H9 (cell line): Measurements from ENCODE around the gene UHRF1. TPM values are rescaled to one million over a fixed set of nuclear protein-coding genes. Genes with fewer than 3 reads are reported as not detected.
"Not testable (repeated sequence)": the region's sequence is repeated elsewhere in the genome, so short reads cannot be mapped to it uniquely, and the experiment has no call there.

Experiments
- DNase-seq: peaks from one replicate; pipeline ENCODE4 v3.0.0-alpha.2; 2017
- H2AFZ ChIP-seq: one replicate; pipeline ENCODE4 v1.6.1; 2013; ENCODE audit warnings: mild to moderate bottlenecking, low read length, control low read depth, moderate library complexity
- H2AK5ac ChIP-seq: 2 replicates; pipeline ENCODE4 v1.6.1; 2013; ENCODE audit warnings: low read length, control low read depth, mixed read lengths; ENCODE audit not compliant: insufficient read length
- H2BK120ac ChIP-seq: one replicate; pipeline ENCODE4 v1.6.1; 2013; ENCODE audit warnings: low read depth, mild to moderate bottlenecking, low read length, control low read depth, inconsistent platforms; ENCODE audit not compliant: poor library complexity, severe bottlenecking
- H2BK12ac ChIP-seq: 2 replicates; pipeline ENCODE4 v1.6.1; 2013; ENCODE audit warnings: low read length, control low read depth, mixed read lengths, low read depth; ENCODE audit not compliant: insufficient read length
- H2BK15ac ChIP-seq: 2 replicates; pipeline ENCODE4 v1.6.1; 2013; ENCODE audit warnings: low read depth, low read length, control low read depth
- H2BK20ac ChIP-seq: one replicate; pipeline ENCODE4 v1.6.1; 2013; ENCODE audit warnings: low read depth, mild to moderate bottlenecking, low read length, control low read depth, inconsistent platforms; ENCODE audit not compliant: poor library complexity, severe bottlenecking
- H2BK5ac ChIP-seq: 2 replicates; pipeline ENCODE4 v1.6.1; 2013; ENCODE audit warnings: low read length, control low read depth, mixed read lengths; ENCODE audit not compliant: insufficient read length
- H3K14ac ChIP-seq: 2 replicates; pipeline ENCODE4 v1.6.1; 2013; ENCODE audit warnings: low read length, control low read depth; ENCODE audit not compliant: insufficient read depth
- H3K18ac ChIP-seq: 2 replicates; pipeline ENCODE4 v1.6.1; 2013; ENCODE audit warnings: low read depth, mild to moderate bottlenecking, mixed read lengths, low read length, control low read depth; ENCODE audit not compliant: insufficient read length
- H3K23ac ChIP-seq: 2 replicates; pipeline ENCODE4 v1.6.1; 2013; ENCODE audit warnings: low read length, control low read depth, mixed read lengths, low read depth; ENCODE audit not compliant: insufficient read length
- H3K23me2 ChIP-seq: 2 replicates; pipeline ENCODE4 v1.6.1; 2013; ENCODE audit warnings: low read depth, mild to moderate bottlenecking, mixed read lengths, low read length, control low read depth; ENCODE audit not compliant: insufficient read length, poor library complexity, severe bottlenecking
- H3K27ac ChIP-seq: 2 replicates; pipeline ENCODE4 v1.5.1; 2013; ENCODE audit warnings: low read length, control low read depth, mixed read lengths, low read depth; ENCODE audit not compliant: insufficient read length
- H3K27me3 ChIP-seq: 2 replicates; pipeline ENCODE4 v1.6.1; 2013; ENCODE audit warnings: low read length, control low read depth, inconsistent platforms; ENCODE audit not compliant: insufficient read depth
- H3K4ac ChIP-seq: 2 replicates; pipeline ENCODE4 v1.6.1; 2013; ENCODE audit warnings: low read depth, mild to moderate bottlenecking, control low read depth, inconsistent platforms, low read length, moderate library complexity
- H3K4me1 ChIP-seq: 2 replicates; pipeline ENCODE4 v1.6.1; 2013; ENCODE audit warnings: low read length, control low read depth, inconsistent platforms; ENCODE audit not compliant: insufficient read depth
- H3K4me2 ChIP-seq: 2 replicates; pipeline ENCODE4 v1.6.1; 2013; ENCODE audit warnings: low read length, control low read depth, mixed read lengths; ENCODE audit not compliant: insufficient read length, insufficient read depth
- H3K56ac ChIP-seq: 2 replicates; pipeline ENCODE4 v1.6.1; 2013; ENCODE audit warnings: low read depth, mild to moderate bottlenecking, mixed read lengths, low read length, control low read depth; ENCODE audit not compliant: insufficient read length
- H3K79me1 ChIP-seq: 2 replicates; pipeline ENCODE4 v1.6.1; 2013; ENCODE audit warnings: low read depth, mild to moderate bottlenecking, moderate library complexity, low read length, control low read depth, inconsistent platforms; ENCODE audit not compliant: insufficient read depth, poor library complexity, severe bottlenecking
- H3K79me2 ChIP-seq: 2 replicates; pipeline ENCODE4 v1.6.1; 2013; ENCODE audit warnings: low read length, control low read depth, inconsistent platforms; ENCODE audit not compliant: insufficient read depth
- H3K9ac ChIP-seq: 2 replicates; pipeline ENCODE4 v1.6.1; 2013; ENCODE audit warnings: low read length, control low read depth, mixed read lengths; ENCODE audit not compliant: insufficient read length; ENCODE audit errors: extremely low read depth
- H3K9me3 ChIP-seq: one replicate; pipeline ENCODE4 v1.6.1; 2013; ENCODE audit warnings: low read depth, low read length, inconsistent platforms; ENCODE audit not compliant: control insufficient read depth
- H3T11ph ChIP-seq: one replicate; pipeline ENCODE4 v1.6.1; 2013; ENCODE audit warnings: mild to moderate bottlenecking, low read length, control low read depth, inconsistent platforms
- H4K20me1 ChIP-seq: one replicate; pipeline ENCODE4 v1.6.1; 2013; ENCODE audit not compliant: control insufficient read depth, insufficient read length, insufficient read depth
- H4K5ac ChIP-seq: 2 replicates; pipeline ENCODE4 v1.6.1; 2013; ENCODE audit warnings: low read depth, mild to moderate bottlenecking, mixed read lengths, low read length, control low read depth; ENCODE audit not compliant: insufficient read length
- H4K8ac ChIP-seq: replicated peaks from 2 replicates; pipeline ENCODE4 v1.6.1; 2013; ENCODE audit warnings: low read length, control low read depth, mixed read lengths, low read depth; ENCODE audit not compliant: insufficient read length
- H4K91ac ChIP-seq: 2 replicates; pipeline ENCODE4 v1.6.1; 2013; ENCODE audit warnings: low read depth, mild to moderate bottlenecking, moderate library complexity, mixed read lengths, low read length, control low read depth; ENCODE audit not compliant: insufficient read length
- H3K27ac Mint-ChIP-seq, 3 experiments: 2 replicates in 2 of 3; 3 replicates in 1 of 3; pipeline ENCODE4 v1.8.0; 2020 to 2021; ENCODE audit warnings: mixed read lengths in 3 of 3, mild to moderate bottlenecking in 1 of 3, moderate library complexity in 1 of 3
- H3K27me3 Mint-ChIP-seq: 2 replicates; pipeline ENCODE4 v1.8.0; 2021; ENCODE audit warnings: low read depth, mild to moderate bottlenecking, moderate library complexity, mixed read lengths
- H3K36me3 Mint-ChIP-seq, 3 experiments: 2 replicates in 2 of 3; 3 replicates in 1 of 3; pipeline ENCODE4 v1.8.0; 2020 to 2021; ENCODE audit warnings: low read depth in 3 of 3, mixed read lengths in 3 of 3; ENCODE audit not compliant: insufficient read depth in 1 of 3
- H3K4me1 Mint-ChIP-seq, 2 experiments: 2 replicates each; pipeline ENCODE4 v1.8.0; 2020; ENCODE audit warnings: mixed read lengths in 2 of 2
- H3K4me3 Mint-ChIP-seq, 2 experiments: 2 replicates in 1 of 2; 3 replicates in 1 of 2; pipeline ENCODE4 v1.8.0; 2020 to 2021; ENCODE audit warnings: mild to moderate bottlenecking in 2 of 2, mixed read lengths in 2 of 2, moderate library complexity in 1 of 2
- H3K9me3 Mint-ChIP-seq, 2 experiments: 2 replicates in 1 of 2; 3 replicates in 1 of 2; pipeline ENCODE4 v1.8.0; 2020; ENCODE audit warnings: mild to moderate bottlenecking in 2 of 2, mixed read lengths in 2 of 2, moderate library complexity in 1 of 2
- WGBS: extraction: QIAGEN DNeasy Blood & Tissue Kit; methylation state at CpG from one replicate; pipeline ENCODE4 v1.1.7; 2013; ENCODE audit warnings: missing lambda C conversion rate, low lambda C conversion rate, mixed read lengths; ENCODE audit not compliant: insufficient read length; ENCODE audit errors: extremely low coverage; 5-methylcytosine and 5-hydroxymethylcytosine counted together
- total RNA-seq: library from RNA; stranded (reverse); gene quantifications from 2 replicates; pipeline ENCODE4 v1.2.1, GENCODE V29; 2021

The UHRF1 gene
- total RNA-seq, 1 experiment from 2014 or later, result 106 TPM

- Mint-ChIP-seq H3K27ac (peak overlapping the region in 2 of 3 experiments; percentile 32 to 55; a peak in 2 of 7 replicates), H3K36me3 (peaks cover 45 to 89% (median 78%) of the 10 kb centered on the region in 3 experiments)
- H4K20me1 ChIP-seq, H3K4me3 Mint-ChIP-seq, H3K9me3 ChIP-seq, H3K4ac ChIP-seq, H3K23ac ChIP-seq, H4K91ac ChIP-seq, H2BK12ac ChIP-seq, H2BK20ac ChIP-seq, H3K4me1 Mint-ChIP-seq, H3K56ac ChIP-seq, H3K79me2 ChIP-seq, H4K8ac ChIP-seq, H3K23me2 ChIP-seq, H3K27ac ChIP-seq, H3K27me3 ChIP-seq, H2BK120ac ChIP-seq, H2BK15ac ChIP-seq, H4K5ac ChIP-seq, H3K4me2 ChIP-seq, H3K27me3 Mint-ChIP-seq, H3K4me1 ChIP-seq, H2BK5ac ChIP-seq, H3K18ac ChIP-seq, H3K79me1 ChIP-seq, H3T11ph ChIP-seq, H3K9me3 Mint-ChIP-seq, H3K9ac ChIP-seq, H2AFZ ChIP-seq, H2AK5ac ChIP-seq, DNase-seq, H3K14ac ChIP-seq: not testable (repeated sequence)
- no CpG with 5 or more reads among the region's 23 CpGs for WGBS
Measured at GRCh38 chr19:4950650-4951049, 41.3 kb downstream of the UHRF1 start.
